ENCODE data around the gene COX14. TPM values are rescaled to one million over a fixed set of nuclear protein-coding genes. Genes with fewer than 3 reads are reported as not detected.

The COX14 gene
- total RNA-seq, 1 experiment from 2014 or later = 41.0 TPM

DNA sequence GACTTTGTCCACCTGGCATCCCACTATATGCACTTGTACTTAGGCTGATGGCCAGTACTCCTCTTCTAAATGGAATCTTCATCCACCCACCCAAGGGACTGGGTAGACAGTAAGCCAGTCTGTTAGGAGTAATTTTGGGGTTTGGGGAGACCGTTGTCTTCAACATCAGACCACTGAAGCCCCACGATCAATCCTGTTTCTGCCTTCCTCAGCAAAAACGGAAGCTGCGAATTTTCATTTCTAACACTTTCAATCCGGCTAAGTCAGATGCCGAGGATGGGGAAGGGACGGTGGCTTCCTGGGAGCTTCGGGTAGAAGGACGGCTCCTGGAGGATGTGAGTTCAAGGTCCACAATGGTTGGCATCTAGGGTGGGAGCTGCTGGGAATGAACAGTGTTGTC is 24.9 kb upstream of the COX14 start:
- ChIA-PET POLR2A (interaction anchor here (0.9 kb wide), 1 partner anchor 80 kb away, joined by 3 read pairs; the partner anchor contains the start of gene CERS5), CTCF (interaction anchor here (2.1 to 2.8 kb wide), 2 partner anchors 24 to 89 kb away, joined by 10 to 16 read pairs; partner anchors contain the start of gene COX14), RAD21 (ENCODE audit: low non-redundant PET in 1 of 2, low total read pairs in 2 of 2, uncharacterized antibody in 2 of 2, unreplicated experiment in 2 of 2) (no interaction called here)
- no peak overlapping the region for H3K27ac ChIP-seq (ENCODE audit: low read depth, low read length)
- DNase-seq (ENCODE audit: low read depth, low spot score) = no peak
- no peak overlapping the region for H3K4me2 ChIP-seq (ENCODE audit: low read length)
- no peak overlapping the region for H3K9ac ChIP-seq (ENCODE audit: low read length)
- no TSS peak for BruUV-seq (replicated peaks)
- peaks cover 15% of the 10 kb centered on the region for H3K79me2 ChIP-seq (ENCODE audit: insufficient read depth, low read length)
- H3K4me1 ChIP-seq (ENCODE audit: control insufficient read depth in 1 of 2, insufficient read depth in 2 of 2, low read length in 2 of 2) = peaks cover 5 to 21% of the 10 kb centered on the region in 2 experiments
- no peaks in the 10 kb centered on the region for H3K27me3 ChIP-seq (ENCODE audit: insufficient read depth, low read length)
- no peak for ATAC-seq
- H3K9me2 ChIP-seq (ENCODE audit: insufficient read depth) = no peaks in the 10 kb centered on the region
- intact Hi-C loops (cut with micrococcal nuclease) = loop anchor here (5.0 to 10.0 kb wide), 2 partner anchors 225 to 318 kb away; partner anchors contain the start of gene LARP4
- no peaks in the 10 kb centered on the region for H3K9me3 ChIP-seq (ENCODE audit: control insufficient read depth in 1 of 2, insufficient read depth in 1 of 2, low read depth in 1 of 2, low read length in 2 of 2)
- no peak overlapping the region for H3K4me3 ChIP-seq (replicated peaks in 1 of 2; ENCODE audit: low read depth in 1 of 2, low read length in 2 of 2)
- TF ChIP-seq TCF7L2 (IDR thresholded peaks at IDR 0.05; ENCODE audit: borderline replicate concordance, extremely low read depth, insufficient read depth, insufficient read length) (no peak), EGR1 (IDR thresholded peaks at IDR 0.05; ENCODE audit: low read depth) (no peak)
- TF ChIP-seq, protein P1, sequence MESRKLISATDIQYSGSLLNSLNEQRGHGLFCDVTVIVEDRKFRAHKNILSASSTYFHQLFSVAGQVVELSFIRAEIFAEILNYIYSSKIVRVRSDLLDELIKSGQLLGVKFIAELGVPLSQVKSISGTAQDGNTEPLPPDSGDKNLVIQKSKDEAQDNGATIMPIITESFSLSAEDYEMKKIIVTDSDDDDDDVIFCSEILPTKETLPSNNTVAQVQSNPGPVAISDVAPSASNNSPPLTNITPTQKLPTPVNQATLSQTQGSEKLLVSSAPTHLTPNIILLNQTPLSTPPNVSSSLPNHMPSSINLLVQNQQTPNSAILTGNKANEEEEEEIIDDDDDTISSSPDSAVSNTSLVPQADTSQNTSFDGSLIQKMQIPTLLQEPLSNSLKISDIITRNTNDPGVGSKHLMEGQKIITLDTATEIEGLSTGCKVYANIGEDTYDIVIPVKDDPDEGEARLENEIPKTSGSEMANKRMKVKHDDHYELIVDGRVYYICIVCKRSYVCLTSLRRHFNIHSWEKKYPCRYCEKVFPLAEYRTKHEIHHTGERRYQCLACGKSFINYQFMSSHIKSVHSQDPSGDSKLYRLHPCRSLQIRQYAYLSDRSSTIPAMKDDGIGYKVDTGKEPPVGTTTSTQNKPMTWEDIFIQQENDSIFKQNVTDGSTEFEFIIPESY (IDR thresholded peaks at IDR 0.05; ENCODE audit: extremely low read depth, insufficient replicate concordance, low read length) = no peak
- TF ChIP-seq, protein P2, sequence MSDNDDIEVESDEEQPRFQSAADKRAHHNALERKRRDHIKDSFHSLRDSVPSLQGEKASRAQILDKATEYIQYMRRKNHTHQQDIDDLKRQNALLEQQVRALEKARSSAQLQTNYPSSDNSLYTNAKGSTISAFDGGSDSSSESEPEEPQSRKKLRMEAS (IDR thresholded peaks at IDR 0.05) = no peak
- H4K20me1 ChIP-seq (ENCODE audit: insufficient read depth) = peaks cover 4% of the 10 kb centered on the region; the same call in 1 of the 2 replicates
- no peak overlapping the region for H2AFZ ChIP-seq (ENCODE audit: low read depth, low read length, poor library complexity, severe bottlenecking)
- H3K36me3 ChIP-seq (ENCODE audit: control insufficient read depth in 1 of 2, insufficient read depth in 2 of 2, low read length in 2 of 2) = peaks cover 35 to 51% of the 10 kb centered on the region in 2 experiments

DNA sequence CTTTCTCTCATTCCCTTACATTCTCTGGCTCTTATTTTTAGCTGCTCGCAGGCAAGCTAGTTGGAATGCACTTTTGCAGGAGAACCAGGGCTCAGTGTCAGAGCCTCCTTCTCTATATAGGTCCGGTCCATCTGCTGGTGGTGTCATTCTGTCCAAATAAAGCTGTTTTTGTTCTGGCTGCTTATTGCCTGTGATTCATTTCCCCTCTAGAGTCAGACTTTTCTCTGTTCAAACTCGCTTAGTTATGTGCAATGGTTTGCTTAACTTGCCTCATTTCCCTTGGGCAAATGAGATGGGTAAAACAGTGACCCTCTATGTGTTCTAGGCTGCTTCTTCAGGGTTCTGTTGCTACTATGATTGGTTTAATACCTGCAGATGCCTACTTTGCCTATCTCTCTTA is 24.0 kb upstream of the COX14 start:
- H3K27ac ChIP-seq (ENCODE audit: low read depth, low read length) = no peak overlapping the region
- no peak overlapping the region for H3K9ac ChIP-seq (ENCODE audit: low read length)
- H3K4me2 ChIP-seq (ENCODE audit: low read length) = no peak overlapping the region
- no peak overlapping the region for H3K4me3 ChIP-seq (replicated peaks in 1 of 2; ENCODE audit: low read depth in 1 of 2, low read length in 2 of 2)
- no TSS peak for BruUV-seq (replicated peaks)
- H3K36me3 ChIP-seq (ENCODE audit: control insufficient read depth in 1 of 2, insufficient read depth in 2 of 2, low read length in 2 of 2) = peaks cover 38 to 56% of the 10 kb centered on the region in 2 experiments
- H3K4me1 ChIP-seq (ENCODE audit: control insufficient read depth in 1 of 2, insufficient read depth in 2 of 2, low read length in 2 of 2) = peaks cover 5 to 21% of the 10 kb centered on the region in 2 experiments
- no peak overlapping the region for H2AFZ ChIP-seq (ENCODE audit: low read depth, low read length, poor library complexity, severe bottlenecking)
- ATAC-seq (no peak), DNase-seq (ENCODE audit: low read depth, low spot score) (no peak)
- ChIA-PET POLR2A (interaction anchor here (0.9 to 1.2 kb wide), 2 partner anchors 24 to 79 kb away, joined by 3 to 4 read pairs; partner anchors contain the start of genes CERS5 and COX14), CTCF (interaction anchor here (0.6 to 2.8 kb wide), 7 partner anchors 10 to 428 kb away, joined by 3 to 16 read pairs (median 3); partner anchors contain the start of gene COX14), RAD21 (ENCODE audit: low non-redundant PET in 1 of 2, low total read pairs in 2 of 2, uncharacterized antibody in 2 of 2, unreplicated experiment in 2 of 2) (no interaction called here)
- intact Hi-C loops (cut with micrococcal nuclease) = loop anchor here (5.0 to 10.0 kb wide), 2 partner anchors 224 to 317 kb away; partner anchors contain the start of gene LARP4
- peaks cover 15% of the 10 kb centered on the region for H3K79me2 ChIP-seq (ENCODE audit: insufficient read depth, low read length)
- H3K27me3 ChIP-seq (ENCODE audit: insufficient read depth, low read length) = no peaks in the 10 kb centered on the region
- peaks cover 4% of the 10 kb centered on the region; the same call in 1 of the 2 replicates for H4K20me1 ChIP-seq (ENCODE audit: insufficient read depth)
- no peaks in the 10 kb centered on the region for H3K9me2 ChIP-seq (ENCODE audit: insufficient read depth)
- H3K9me3 ChIP-seq (ENCODE audit: control insufficient read depth in 1 of 2, insufficient read depth in 1 of 2, low read depth in 1 of 2, low read length in 2 of 2) = no peaks in the 10 kb centered on the region
- TF ChIP-seq, protein P3, sequence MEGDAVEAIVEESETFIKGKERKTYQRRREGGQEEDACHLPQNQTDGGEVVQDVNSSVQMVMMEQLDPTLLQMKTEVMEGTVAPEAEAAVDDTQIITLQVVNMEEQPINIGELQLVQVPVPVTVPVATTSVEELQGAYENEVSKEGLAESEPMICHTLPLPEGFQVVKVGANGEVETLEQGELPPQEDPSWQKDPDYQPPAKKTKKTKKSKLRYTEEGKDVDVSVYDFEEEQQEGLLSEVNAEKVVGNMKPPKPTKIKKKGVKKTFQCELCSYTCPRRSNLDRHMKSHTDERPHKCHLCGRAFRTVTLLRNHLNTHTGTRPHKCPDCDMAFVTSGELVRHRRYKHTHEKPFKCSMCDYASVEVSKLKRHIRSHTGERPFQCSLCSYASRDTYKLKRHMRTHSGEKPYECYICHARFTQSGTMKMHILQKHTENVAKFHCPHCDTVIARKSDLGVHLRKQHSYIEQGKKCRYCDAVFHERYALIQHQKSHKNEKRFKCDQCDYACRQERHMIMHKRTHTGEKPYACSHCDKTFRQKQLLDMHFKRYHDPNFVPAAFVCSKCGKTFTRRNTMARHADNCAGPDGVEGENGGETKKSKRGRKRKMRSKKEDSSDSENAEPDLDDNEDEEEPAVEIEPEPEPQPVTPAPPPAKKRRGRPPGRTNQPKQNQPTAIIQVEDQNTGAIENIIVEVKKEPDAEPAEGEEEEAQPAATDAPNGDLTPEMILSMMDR (IDR thresholded peaks at IDR 0.05 in 2 of 3, conservative IDR thresholded peaks at IDR 0.05 in 1 of 3; ENCODE audit: borderline replicate concordance in 1 of 3, insufficient read depth in 1 of 3, low read depth in 2 of 3, low read length in 2 of 3) = no peak
- TF ChIP-seq EGR1 (IDR thresholded peaks at IDR 0.05; ENCODE audit: low read depth) (no peak), ZNF274 (IDR thresholded peaks at IDR 0.05; ENCODE audit: low read depth, low read length) (no peak), JUND (IDR thresholded peaks at IDR 0.05) (no peak), RAD21 (IDR thresholded peaks at IDR 0.05; ENCODE audit: low read depth) (no peak)
- TF ChIP-seq, protein P1 (IDR thresholded peaks at IDR 0.05; ENCODE audit: extremely low read depth, insufficient replicate concordance, low read length) = no peak
- TF ChIP-seq, protein P2 (IDR thresholded peaks at IDR 0.05) = no peak

Measured in HCT116 (cell line).